Activated CD4-positive, alpha-beta T cell treated with anti-CD3 and anti-CD28 coated beads, Interleukin-2, Interleukin-4, amounts not matched to agents 100 ng/mL and 50 ng/mL, durations not matched to agents 16 hours and 8 hours (primary cell): ENCODE measurements around the gene KCNMA1.
A peak's percentile ranks its signal among the peaks of the same experiment; 100 is the strongest.
"Not testable (repeated sequence)": the region's sequence is repeated elsewhere in the genome, so short reads cannot be mapped to it uniquely, and the experiment has no call there.

Source experiments
- DNase-seq: peaks from one replicate; pipeline ENCODE4 v3.0.0-alpha.2; 2020; ENCODE audit warnings: low spot score

Gene KCNMA1

DNA sequence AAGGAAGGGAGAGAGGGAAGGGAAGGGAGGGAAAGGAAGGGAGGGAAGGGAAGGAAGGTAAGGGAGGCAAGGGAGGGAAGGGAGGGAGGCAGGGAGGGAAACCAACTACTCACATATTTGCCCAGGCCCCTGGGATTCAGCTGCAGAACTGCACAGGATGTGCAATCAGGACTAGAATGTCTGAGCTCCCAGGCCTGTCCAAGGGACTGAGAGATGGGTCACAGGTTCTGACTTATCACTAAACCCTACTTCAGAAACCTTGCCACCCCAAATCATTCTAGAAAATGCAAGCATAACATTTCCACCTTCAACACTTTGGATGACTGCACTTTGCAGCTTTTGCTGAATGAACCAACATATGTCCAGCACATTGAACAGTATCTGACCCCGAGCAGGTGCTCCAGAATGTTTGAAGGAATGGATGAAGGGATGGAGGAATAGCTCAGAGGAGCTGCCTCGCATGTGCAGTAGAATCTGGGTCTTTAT lies 245.3 kb downstream of the KCNMA1 start:
- DNase-seq: no peak

- peak; percentile 9 for DNase-seq
These were observed 245.9 kb downstream of the KCNMA1 start for GRCh38 chr10:77391605-77392235.

DNA sequence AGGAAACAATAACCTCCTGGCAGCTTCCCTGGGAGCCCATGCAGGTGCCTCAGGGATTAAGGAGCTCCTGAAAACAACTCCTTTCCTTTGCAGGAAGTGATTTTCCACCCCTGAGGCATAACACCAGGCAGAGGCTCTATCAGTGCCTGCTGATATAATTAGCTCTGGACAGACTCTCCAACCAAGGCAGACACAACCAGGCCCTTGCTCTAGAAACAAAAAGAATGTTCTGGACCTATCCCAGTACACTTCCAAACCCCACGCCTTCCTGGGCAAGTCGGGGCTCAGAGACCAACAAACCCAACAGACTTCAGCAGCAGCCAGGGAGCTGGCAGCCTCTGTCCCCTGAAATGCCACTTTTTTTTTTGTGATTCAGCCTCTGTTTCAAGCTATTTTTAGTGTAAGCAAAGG lies 247.1 kb downstream of the KCNMA1 start:
- DNase-seq: no peak

DNA sequence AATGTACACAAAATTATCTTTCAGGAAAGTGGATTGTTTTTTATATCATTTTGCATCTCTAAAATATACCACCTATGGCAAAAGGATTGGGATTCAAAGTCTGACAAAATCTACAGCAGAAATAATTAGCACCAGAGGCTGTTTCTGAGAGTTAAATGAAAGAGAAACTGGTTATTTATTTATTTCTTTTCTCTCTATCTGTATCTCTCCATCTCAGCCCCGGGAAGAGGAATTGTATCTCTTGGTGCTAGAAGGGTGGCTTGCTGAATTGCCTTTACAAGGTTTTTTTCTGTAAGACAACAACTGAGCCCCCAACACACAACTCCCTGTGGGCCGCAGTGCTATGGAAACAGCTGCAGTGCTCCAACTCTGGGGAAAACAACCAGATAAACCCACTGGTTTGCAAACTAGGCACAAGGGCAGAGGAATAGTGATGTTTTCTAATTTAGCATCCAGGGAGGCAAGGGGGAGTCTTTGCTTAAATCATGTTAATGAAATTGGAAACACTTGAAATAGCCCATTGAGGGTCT lies 249.0 kb downstream of the KCNMA1 start:
- no peak for DNase-seq

DNA sequence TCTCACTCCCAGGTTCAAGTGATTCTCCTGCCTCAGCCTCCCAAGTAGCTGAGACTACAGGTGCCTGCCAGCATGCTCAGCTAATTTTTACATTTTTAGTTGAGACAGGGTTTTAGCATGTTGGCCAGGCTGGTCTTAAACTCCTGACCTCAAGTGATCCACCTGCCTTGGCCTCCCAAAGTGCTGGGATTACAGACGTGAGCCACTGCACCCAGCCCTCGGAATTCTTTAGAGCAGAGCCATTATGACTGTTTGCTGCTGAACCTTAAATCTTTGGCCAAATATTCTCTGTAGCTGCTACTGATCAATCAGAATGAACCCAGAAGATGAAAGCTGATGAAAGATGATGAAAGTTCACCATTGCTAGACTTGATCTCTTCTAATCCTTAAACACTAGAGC lies 249.9 kb downstream of the KCNMA1 start:
- DNase-seq: not testable (repeated sequence)

DNA sequence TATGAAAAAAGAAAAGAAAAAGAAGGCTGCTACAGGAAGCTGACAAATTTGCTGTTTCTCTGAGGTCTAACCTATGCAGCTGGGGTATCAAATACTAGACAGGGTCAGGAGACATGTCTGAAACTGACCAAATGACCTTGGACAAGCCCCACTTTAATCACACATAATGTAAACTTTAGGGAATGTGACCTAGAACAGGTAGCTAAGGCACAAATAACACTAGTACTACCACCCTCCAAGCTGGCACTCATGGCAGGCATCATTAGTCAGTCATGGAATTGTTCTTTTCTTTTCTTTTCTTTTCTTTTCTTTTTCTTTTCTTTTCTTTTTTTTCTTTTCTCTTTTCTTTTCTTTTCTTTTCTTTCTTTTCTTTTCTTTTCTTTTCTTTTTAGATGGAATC lies 250.4 kb downstream of the KCNMA1 start:
- no peak for DNase-seq

- no peak for DNase-seq
These were observed 250.8 kb downstream of the KCNMA1 start for GRCh38 chr10:77386838-77387237.

GRCh38 chr10:77386365-77386764 lies 251.2 kb downstream of the KCNMA1 start:
- DNase-seq: no peak

DNA sequence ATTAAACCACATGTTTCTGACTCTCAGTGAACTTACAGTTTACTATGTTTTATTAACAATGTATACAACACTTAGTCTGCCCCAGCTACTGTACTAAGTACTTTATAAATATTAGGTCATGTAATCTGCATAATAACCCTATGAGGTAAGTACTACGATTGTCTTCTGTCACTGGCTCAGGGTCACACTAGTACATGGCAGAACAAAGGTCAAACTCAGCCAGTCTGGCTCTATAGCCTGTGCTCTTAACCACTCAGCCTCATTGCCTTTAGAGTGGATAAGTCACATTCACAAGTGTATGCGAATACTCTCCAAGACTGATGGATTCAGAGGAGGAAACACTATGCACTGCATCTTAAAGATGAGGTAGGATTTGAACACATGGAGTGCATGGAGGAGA lies 252.3 kb downstream of the KCNMA1 start:
- no peak for DNase-seq

DNA sequence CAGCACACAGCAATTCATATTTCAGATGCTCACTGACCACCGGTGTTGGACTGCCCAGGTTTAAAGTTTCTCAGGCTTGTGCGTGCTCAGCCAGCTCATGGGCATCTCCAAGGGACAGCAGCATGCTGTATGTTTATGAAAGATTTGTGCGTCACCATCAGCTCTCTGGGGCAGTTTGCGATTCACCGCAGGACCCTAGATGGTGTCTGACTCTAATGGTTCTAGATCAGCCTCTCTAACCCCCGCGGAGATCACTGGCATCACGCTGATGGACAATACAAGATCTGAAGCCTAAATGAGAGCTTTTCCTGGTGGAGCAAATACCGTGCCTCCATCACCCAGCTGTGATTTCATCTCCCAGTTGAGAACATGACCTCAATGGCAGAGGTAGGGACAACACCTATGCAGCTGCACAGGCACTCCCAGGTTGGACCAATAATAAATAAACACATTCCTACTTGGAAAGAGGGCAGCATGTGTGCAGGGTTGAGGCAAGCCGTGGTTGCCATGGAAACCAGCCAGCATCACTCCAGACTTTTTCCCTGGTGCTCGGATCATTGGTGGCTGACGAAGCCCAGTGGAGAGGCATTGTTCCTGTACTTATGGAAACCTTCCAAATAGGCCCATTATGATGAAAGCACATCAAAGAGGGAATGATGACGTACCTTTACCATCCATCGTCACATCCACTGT lies 253.6 kb downstream of the KCNMA1 start:
- no peak for DNase-seq

GRCh38 chr10:77381750-77382149 lies 255.9 kb downstream of the KCNMA1 start:
- DNase-seq: no peak

DNA sequence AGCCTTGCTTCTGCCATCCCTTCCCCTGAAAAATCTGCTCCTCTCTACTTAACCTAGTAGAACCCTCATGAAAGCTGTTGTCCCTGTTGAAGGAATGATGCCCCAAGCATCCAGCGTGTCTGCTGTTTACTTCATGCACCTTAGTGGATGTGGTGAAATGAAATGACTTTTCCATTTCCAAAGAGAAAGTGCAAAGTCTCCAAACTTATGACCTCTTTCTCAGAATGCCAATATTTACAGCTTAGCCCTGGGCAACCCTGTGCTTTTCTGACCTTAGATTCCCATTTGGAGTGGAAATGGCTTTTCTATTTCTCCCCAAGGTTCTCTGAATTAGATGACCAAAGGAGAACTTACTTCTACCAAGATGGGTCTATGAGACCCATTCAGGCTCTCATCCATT lies 256.9 kb downstream of the KCNMA1 start:
- no peak for DNase-seq

DNA sequence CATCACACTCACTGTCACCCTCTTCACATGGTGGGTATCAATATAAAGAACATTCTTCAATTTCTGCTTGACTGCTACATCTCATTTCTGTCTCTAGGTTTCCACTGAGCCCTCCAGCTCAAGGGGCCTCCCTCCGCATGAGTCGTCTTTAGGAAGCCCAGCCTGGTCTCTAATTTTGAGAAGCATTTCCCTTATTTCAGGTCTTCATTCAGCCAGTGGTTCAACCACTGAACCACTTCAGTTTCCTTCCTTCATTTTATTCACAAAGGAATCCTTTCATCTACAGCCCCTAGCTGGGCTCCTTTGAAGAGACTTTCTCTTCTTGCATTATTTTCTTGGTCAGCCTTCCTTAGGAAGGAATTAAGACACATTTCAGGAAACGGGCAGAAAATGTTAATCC lies 257.4 kb downstream of the KCNMA1 start:
- no peak for DNase-seq

GRCh38 chr10:77378366-77379349 lies 258.9 kb downstream of the KCNMA1 start:
- no peak for DNase-seq

DNA sequence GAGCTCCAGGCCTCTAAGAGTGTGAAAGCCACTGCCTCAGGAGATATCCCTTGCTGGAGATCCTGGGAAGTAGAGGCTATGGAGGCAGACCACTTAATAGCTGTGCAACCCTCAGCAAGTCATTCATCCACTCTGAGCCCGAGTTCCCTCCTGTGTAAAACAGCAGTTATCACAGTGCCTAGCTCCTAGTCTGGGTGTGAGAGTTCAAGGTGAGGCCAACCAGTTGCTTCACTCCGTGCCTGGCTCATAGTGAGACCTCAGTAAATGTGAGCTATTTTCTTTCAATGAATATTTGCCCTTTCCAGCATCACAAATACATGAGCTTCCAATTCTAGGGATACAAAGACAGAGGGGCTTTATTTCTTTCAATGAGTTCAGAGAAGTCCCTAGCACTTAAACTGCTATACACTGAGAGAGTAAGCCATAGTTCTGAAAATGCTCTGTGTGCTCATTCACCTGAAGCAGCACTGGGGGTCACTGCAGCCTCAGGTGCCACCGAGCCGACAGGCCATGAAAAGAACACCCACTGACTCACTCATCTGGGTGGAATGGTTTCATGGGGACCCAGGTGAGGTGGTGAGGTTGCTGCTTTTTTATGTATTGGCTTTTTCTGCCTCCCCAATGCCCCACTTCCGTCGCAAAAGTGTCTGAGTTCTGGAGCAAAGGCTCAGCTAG lies 259.8 kb downstream of the KCNMA1 start:
- DNase-seq: no peak

- DNase-seq: no peak
These were observed 260.6 kb downstream of the KCNMA1 start for GRCh38 chr10:77377034-77377433.

DNA sequence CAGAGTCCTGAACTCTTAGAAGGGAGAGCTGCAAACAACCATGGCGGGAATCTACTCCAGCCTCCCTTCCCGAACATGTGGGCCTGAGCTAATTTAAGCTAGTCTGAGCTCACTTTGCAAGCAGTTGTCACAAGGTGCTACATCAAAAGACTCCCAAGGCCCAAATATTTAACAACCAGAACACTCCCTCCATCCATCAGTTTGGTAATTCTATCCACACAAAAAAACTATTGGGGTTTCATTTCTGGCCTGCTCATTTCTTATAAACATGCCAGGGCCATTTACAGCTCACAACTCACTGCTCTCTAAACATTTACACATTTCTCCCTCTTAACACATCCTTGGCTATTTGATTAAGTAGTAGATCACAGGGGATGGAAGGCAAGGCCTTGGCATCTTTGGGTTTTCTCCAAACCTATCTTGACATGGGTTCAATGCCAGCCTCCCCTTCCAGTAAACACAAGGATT lies 263.4 kb downstream of the KCNMA1 start:
- no peak for DNase-seq

GRCh38 chr10:77371848-77372799 lies 265.5 kb downstream of the KCNMA1 start:
- DNase-seq: no peak

- no peak for DNase-seq
These were observed 266.2 kb downstream of the KCNMA1 start for GRCh38 chr10:77371421-77371820.

- no peak for DNase-seq
These were observed 269.6 kb downstream of the KCNMA1 start for GRCh38 chr10:77368006-77368405.
